Measurements from ENCODE around the gene ABCB1. TPM values are rescaled to one million over a fixed set of nuclear protein-coding genes. Genes with fewer than 3 reads are reported as not detected.

The ABCB1 gene
- total RNA-seq, 2 donors from 2014 or later = 1.5 to 3.0 TPM

DNA sequence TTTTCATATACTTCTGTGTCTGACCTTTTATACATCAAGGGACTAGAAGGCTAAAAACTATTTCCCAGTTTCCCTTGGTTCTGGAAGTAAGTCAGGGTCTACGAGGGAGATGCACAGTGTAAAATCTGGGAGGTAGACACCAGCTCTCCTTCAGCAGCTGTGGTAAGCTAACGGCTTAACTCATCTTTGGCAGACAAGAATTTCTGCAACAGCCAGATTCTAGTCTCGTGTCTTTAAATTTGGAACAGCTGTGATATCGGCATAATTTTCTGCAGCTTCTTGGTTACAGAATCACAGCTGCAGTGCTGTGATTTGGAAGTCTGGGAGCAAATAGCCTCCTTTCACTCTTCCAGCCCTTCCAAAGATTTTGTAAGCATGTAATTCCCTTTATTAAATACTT lies 87.8 kb downstream of the ABCB1 start:
- Histone ChIP-seq H3K4me3 (no peak overlapping the region), H3K27ac (no peak overlapping the region), H3K9me3 (no peaks in the 10 kb centered on the region), H3K36me3 (no peaks in the 10 kb centered on the region), H3K4me1 (peaks cover 0 to 2% of the 10 kb centered on the region in 2 donors), H3K27me3 (no peaks in the 10 kb centered on the region)
- TF ChIP-seq, protein P1, sequence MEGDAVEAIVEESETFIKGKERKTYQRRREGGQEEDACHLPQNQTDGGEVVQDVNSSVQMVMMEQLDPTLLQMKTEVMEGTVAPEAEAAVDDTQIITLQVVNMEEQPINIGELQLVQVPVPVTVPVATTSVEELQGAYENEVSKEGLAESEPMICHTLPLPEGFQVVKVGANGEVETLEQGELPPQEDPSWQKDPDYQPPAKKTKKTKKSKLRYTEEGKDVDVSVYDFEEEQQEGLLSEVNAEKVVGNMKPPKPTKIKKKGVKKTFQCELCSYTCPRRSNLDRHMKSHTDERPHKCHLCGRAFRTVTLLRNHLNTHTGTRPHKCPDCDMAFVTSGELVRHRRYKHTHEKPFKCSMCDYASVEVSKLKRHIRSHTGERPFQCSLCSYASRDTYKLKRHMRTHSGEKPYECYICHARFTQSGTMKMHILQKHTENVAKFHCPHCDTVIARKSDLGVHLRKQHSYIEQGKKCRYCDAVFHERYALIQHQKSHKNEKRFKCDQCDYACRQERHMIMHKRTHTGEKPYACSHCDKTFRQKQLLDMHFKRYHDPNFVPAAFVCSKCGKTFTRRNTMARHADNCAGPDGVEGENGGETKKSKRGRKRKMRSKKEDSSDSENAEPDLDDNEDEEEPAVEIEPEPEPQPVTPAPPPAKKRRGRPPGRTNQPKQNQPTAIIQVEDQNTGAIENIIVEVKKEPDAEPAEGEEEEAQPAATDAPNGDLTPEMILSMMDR (IDR thresholded peaks at IDR 0.05) = no peak
- DNase-seq (ENCODE audit: low spot score) = no peak

DNA sequence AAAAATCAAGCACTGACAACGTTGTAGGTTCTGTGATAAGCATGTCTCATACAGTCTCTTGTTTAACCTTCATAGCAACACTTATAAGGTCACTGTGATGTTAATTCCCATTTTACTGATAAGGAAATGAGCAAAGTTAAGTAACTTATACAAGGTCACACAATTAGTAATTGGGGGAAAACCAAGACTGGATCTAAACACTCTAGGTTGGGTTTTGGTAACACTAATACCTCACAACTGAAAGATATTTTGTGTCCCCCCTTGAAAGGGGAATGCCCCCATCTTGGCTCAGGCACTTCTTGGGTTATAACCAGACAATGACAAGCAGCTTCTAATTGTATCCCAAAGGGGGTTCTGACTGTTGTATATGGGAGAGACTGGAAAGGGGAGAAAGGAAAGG lies 89.2 kb downstream of the ABCB1 start:
- no peaks in the 10 kb centered on the region for H3K4me1 ChIP-seq
- no peaks in the 10 kb centered on the region for H3K27me3 ChIP-seq
- H3K36me3 ChIP-seq = no peaks in the 10 kb centered on the region
- DNase-seq (ENCODE audit: low spot score) = no peak
- H3K27ac ChIP-seq = no peak overlapping the region
- TF ChIP-seq, protein P1 (IDR thresholded peaks at IDR 0.05) = no peak
- no peak overlapping the region for H3K4me3 ChIP-seq
- H3K9me3 ChIP-seq = no peaks in the 10 kb centered on the region

DNA sequence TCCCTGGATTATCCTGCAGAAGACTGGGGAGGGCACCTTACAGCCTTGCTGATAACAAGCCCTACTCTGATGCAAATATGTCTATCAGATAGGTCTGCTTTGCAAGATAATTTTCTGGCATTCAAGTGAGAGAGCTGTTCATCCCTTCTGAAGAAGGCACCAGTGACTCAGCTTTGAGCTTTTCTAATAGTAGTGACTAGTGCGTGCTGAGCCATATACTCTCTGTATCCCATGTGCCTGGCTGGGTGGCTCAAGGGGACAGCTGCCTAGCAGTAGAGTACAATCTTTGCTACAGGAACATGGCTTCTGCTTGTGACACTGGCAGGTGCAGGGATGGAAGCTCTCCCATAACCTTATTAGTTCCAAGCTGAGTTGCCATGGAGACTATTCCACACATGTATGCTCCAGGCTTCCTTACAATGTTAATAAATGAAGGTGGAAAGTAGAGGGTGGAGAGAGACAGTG lies 90.2 kb downstream of the ABCB1 start:
- Histone ChIP-seq H3K27me3 (no peaks in the 10 kb centered on the region), H3K4me3 (no peak overlapping the region), H3K4me1 (no peaks in the 10 kb centered on the region), H3K27ac (no peak overlapping the region), H3K36me3 (no peaks in the 10 kb centered on the region), H3K9me3 (no peaks in the 10 kb centered on the region)
- TF ChIP-seq, protein P1 (IDR thresholded peaks at IDR 0.05) = no peak
- no peak for DNase-seq (ENCODE audit: low spot score)

DNA sequence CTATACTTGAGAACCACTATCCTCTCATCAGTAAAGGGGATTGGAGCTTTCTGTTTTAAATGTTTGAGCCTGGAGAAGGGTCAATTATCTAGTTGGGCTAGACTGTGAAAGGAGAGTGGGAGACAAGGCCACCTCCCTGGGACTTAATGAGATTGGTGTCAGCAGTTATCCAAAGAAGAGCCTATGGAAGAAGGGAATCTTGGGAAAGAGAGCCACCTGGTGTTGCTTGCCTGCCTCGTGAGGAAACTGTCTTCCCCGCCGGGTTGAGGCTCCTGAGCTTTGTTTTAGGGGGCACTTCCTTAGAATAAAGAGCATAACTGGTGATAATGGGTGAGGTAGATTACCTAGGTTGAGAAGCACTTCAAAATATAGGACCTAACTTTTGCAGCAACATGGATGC lies 93.2 kb downstream of the ABCB1 start:
- Histone ChIP-seq H3K27ac (no peak overlapping the region), H3K36me3 (no peaks in the 10 kb centered on the region), H3K27me3 (no peaks in the 10 kb centered on the region), H3K9me3 (no peaks in the 10 kb centered on the region), H3K4me3 (no peak overlapping the region), H3K4me1 (no peaks in the 10 kb centered on the region)
- no peak for DNase-seq (ENCODE audit: low spot score)
- TF ChIP-seq, protein P1 (IDR thresholded peaks at IDR 0.05) = no peak

DNA sequence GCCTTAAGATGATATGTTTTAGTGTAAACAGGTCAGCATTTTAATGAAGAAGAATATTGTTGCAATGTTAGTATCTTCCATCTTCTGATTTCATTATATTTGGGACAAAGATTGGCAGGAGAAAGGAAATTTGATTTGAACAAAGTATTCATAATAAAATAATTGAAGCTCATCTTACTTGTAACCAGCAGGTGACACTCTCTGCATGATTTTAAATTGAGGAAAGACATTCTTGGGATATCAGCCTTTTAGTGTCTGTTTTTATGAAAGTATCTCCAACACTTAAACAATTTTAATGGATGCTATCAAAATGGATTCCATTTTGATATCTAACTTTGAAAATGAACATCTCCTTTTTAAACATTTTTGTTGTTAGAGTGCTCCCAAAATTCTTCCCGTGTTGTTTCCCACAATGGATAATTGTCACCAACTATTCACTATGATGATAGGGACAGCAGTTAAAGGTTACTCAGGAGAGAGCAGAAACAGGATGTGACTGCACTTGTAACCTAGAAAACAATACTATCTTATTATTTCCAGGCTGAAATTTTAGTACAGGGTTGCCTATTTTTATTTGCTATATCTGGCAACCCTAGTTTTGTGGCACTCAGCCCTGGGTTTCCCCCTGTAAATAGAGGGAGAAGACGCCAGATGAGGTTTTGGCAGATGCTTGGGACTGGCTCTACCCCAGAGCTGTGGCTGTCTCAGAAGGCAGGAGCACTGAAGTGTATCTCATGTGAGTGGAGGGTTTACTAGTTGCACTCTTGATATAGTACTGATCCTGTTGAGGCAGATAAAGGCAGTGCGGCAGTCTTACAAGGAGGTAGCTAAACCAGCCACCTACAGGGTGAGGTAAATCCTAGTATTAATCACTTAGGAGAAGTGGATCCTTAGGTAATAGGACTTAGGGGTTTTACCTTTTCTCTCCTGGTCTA lies 94.2 kb downstream of the ABCB1 start:
- Histone ChIP-seq H3K4me3 (no peak overlapping the region), H3K36me3 (no peaks in the 10 kb centered on the region), H3K9me3 (no peaks in the 10 kb centered on the region), H3K27ac (no peak overlapping the region), H3K4me1 (no peaks in the 10 kb centered on the region), H3K27me3 (no peaks in the 10 kb centered on the region)
- TF ChIP-seq, protein P1 (IDR thresholded peaks at IDR 0.05) = peak; percentile 29 to 62
- no peak for DNase-seq (ENCODE audit: low spot score)

Data from right atrium auricular region (tissue), 2 donors.